Esophagus squamous epithelium (tissue), 4 donors: Measurements from ENCODE around the gene TBC1D24.

Experiments
- CTCF ChIP-seq, 6 experiments: fragments of 450-650 bp in 4 of 6; fragments of 200-600 bp in 2 of 6; sonication (generic) in 2 of 6; IDR thresholded peaks; one replicate each; pipeline ENCODE4 v1.5.1; 2016 to 2019; ENCODE audit warnings: antibody characterized with exemption in 6 of 6, mild to moderate bottlenecking in 4 of 6, moderate library complexity in 4 of 6
- POLR2A ChIP-seq, 4 donors: fragments of 450-650 bp; IDR thresholded peaks; one replicate each; pipeline ENCODE4 v1.6.1; 2017; ENCODE audit warnings: antibody characterized with exemption in 4 of 4, mild to moderate bottlenecking in 4 of 4, moderate library complexity in 3 of 4

GRCh38 chr16:2473446-2473926 is 1.4 kb upstream of the TBC1D24 start:
- TF ChIP-seq POLR2A (IDR thresholded peaks at IDR 0.05) (no peak), CTCF (IDR thresholded peaks at IDR 0.05) (no peak)
